IMR-90 (cell line): Measurements from ENCODE around the gene SYNE1.

Experiments
- BHLHE40 ChIP-seq: fragments of 150-350 bp; IDR thresholded peaks from 2 replicates; pipeline ENCODE4 v1.6.1; 2016; ENCODE audit warnings: mild to moderate bottlenecking, low read depth, low read length
- CTCF ChIP-seq: conservative IDR thresholded peaks from 2 replicates; pipeline ENCODE4 v1.5.1; 2012; ENCODE audit warnings: mild to moderate bottlenecking, low read depth, low read length, improper control_type of control experiment
- ELK1 ChIP-seq: fragments of 150-350 bp; IDR thresholded peaks from 2 replicates; pipeline ENCODE4 v1.6.1; 2016; ENCODE audit warnings: low read depth, mild to moderate bottlenecking, low read length, moderate library complexity, borderline replicate concordance
- FOS ChIP-seq: fragments of 150-350 bp; IDR thresholded peaks from 2 replicates; pipeline ENCODE4 v1.6.1; 2016; ENCODE audit warnings: low read depth, low read length
- POLR2A ChIP-seq: IDR thresholded peaks from 2 replicates; pipeline ENCODE4 v1.6.1; 2012; ENCODE audit warnings: mild to moderate bottlenecking, low read depth, low read length
- RAD21 ChIP-seq: IDR thresholded peaks from 2 replicates; pipeline ENCODE4 v1.6.1; 2012; ENCODE audit warnings: low read length, improper control_type of control experiment
- RFX5 ChIP-seq: IDR thresholded peaks from 2 replicates; pipeline ENCODE4 v1.8.0; 2012; ENCODE audit warnings: low read depth, mild to moderate bottlenecking, low read length, moderate library complexity

GRCh38 chr6:152380993-152381898, 255.9 kb downstream of the SYNE1 start:
- TF ChIP-seq RFX5 (no peak), POLR2A (peak; percentile 96), CTCF (no peak), FOS (peak; percentile 77), BHLHE40 (no peak; the same call in 1 of the 2 replicates), ELK1 (no peak), RAD21 (no peak)
